ENCODE measurements around the gene STAM. TPM values are rescaled to one million over a fixed set of nuclear protein-coding genes. Genes with fewer than 3 reads are reported as not detected.

The STAM gene
- total and polyA plus RNA-seq, 10 of the 15 experiments (the other 5 are each of a cell fraction or from before 2014, with no cell fraction given): 8.8 to 15.9 (median 14.4) TPM

GRCh38 chr10:17655567-17656146 is 11.7 kb downstream of the STAM start (continued):
- TF ChIP-seq, protein P1, sequence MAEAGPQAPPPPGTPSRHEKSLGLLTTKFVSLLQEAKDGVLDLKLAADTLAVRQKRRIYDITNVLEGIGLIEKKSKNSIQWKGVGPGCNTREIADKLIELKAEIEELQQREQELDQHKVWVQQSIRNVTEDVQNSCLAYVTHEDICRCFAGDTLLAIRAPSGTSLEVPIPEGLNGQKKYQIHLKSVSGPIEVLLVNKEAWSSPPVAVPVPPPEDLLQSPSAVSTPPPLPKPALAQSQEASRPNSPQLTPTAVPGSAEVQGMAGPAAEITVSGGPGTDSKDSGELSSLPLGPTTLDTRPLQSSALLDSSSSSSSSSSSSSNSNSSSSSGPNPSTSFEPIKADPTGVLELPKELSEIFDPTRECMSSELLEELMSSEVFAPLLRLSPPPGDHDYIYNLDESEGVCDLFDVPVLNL (IDR thresholded peaks at IDR 0.05; ENCODE audit: low read depth, low read length): no peak
- TF ChIP-seq ZZZ3 (IDR thresholded peaks at IDR 0.05; ENCODE audit: control insufficient read depth, insufficient read length, low read depth) (no peak), E4F1 (IDR thresholded peaks at IDR 0.05; ENCODE audit: borderline replicate concordance, partially characterized antibody) (no peak), BCLAF1 (IDR thresholded peaks at IDR 0.05) (no peak), IRF4 (IDR thresholded peaks at IDR 0.05; ENCODE audit: low read depth, low read length) (peak; percentile 94), JUND (IDR thresholded peaks at IDR 0.05; ENCODE audit: low read depth, low read length) (peak; percentile 50; the same call in 1 of the 2 replicates), TCF3 (IDR thresholded peaks at IDR 0.05; ENCODE audit: borderline replicate concordance, insufficient read depth, low read depth, low read length) (0 out of 2 replicates have a peak, but pooled peaks have one; percentile 16), CTCF (IDR thresholded peaks at IDR 0.05 in 2 of 3, conservative IDR thresholded peaks at IDR 0.05 in 1 of 3; ENCODE audit: control insufficient read depth in 2 of 3, extremely low read depth in 1 of 3, insufficient read depth in 1 of 3, low read depth in 3 of 3, low read length in 3 of 3) (no peak), SMAD5 (IDR thresholded peaks at IDR 0.05; ENCODE audit: low read depth) (no peak), E2F8 (IDR thresholded peaks at IDR 0.05; ENCODE audit: low read depth, partially characterized antibody) (no peak), RELA (IDR thresholded peaks at IDR 0.05; ENCODE audit: borderline replicate concordance, partially characterized antibody) (no peak)
- TF ChIP-seq, protein P2, sequence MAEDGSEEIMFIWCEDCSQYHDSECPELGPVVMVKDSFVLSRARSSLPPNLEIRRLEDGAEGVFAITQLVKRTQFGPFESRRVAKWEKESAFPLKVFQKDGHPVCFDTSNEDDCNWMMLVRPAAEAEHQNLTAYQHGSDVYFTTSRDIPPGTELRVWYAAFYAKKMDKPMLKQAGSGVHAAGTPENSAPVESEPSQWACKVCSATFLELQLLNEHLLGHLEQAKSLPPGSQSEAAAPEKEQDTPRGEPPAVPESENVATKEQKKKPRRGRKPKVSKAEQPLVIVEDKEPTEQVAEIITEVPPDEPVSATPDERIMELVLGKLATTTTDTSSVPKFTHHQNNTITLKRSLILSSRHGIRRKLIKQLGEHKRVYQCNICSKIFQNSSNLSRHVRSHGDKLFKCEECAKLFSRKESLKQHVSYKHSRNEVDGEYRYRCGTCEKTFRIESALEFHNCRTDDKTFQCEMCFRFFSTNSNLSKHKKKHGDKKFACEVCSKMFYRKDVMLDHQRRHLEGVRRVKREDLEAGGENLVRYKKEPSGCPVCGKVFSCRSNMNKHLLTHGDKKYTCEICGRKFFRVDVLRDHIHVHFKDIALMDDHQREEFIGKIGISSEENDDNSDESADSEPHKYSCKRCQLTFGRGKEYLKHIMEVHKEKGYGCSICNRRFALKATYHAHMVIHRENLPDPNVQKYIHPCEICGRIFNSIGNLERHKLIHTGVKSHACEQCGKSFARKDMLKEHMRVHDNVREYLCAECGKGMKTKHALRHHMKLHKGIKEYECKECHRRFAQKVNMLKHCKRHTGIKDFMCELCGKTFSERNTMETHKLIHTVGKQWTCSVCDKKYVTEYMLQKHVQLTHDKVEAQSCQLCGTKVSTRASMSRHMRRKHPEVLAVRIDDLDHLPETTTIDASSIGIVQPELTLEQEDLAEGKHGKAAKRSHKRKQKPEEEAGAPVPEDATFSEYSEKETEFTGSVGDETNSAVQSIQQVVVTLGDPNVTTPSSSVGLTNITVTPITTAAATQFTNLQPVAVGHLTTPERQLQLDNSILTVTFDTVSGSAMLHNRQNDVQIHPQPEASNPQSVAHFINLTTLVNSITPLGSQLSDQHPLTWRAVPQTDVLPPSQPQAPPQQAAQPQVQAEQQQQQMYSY (CRISPR knock-in tag; IDR thresholded peaks at IDR 0.05): no peak
